Measurements from ENCODE around the gene FECH.
"Not testable (repeated sequence)": the region's sequence is repeated elsewhere in the genome, so short reads cannot be mapped to it uniquely, and the experiment has no call there.

Gene FECH

DNA sequence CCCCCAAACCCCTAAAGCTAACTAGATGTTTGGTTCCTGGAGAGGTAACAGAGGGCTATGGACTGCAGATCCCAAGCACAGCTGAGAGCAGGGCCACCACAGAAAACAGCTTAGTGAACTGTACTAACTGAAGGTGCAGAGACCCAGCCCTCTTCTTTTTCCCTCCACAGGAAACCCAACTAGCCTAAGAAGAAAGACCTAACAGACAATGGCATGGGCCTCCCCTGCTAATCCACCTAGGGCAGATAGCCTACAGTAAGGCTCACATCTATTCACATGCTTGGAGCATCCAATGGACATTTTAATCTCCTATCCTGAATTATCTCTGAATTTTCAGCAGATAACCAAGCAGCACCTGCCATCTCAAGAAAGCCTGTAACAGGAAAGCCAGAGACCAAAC, 8.8 kb upstream of the FECH start:
- no peak for TF ChIP-seq FOXK2 (IDR thresholded peaks at IDR 0.05)
- TF ChIP-seq FOXA1 (IDR thresholded peaks at IDR 0.05) = no peak
- ChIA-PET POLR2A (no interaction called here), CTCF (no interaction called here)
- DNase-seq (ENCODE audit: extremely low spot score) = no peak

DNA sequence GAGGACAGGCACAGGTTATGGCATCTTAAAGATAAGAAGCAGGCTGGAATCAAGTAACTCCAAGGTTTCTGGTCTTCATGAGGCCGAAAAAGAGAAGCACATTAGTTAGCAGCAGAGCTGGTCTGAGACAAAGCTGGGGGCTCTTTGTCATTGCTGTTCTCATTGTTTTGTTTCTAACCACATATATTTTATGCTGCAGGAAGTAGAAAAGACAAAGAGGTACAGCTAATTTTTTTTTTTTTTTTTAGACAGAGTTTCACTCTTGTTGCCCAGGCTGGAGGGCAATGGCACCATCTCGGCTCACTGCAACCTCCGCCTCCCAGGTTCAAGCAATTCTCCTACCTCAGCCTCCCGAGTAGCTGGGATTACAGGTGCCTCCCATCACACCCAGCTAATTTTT, 6.2 kb upstream of the FECH start:
- DNase-seq (ENCODE audit: extremely low spot score); POLR2A ChIA-PET; CTCF ChIA-PET: not testable (repeated sequence)

DNA sequence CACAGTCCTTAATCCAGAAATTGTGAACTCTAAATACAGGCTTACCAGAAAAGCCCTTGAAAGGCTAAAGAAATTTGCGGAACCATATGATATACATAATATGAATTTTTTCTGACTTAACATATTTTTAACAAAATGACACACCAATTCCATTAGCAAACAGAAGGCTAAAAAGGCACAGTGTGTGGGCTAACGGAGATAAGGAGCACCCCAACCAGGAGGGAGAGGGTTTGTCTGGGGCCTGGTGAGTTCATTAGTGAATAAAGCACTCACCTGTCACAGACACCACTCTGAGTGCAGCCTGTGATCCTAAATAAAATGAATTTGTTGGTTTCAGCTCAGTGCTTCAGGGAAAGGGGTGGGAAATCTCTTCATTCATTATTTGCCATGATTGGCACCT, 2.7 kb upstream of the FECH start:
- ChIA-PET POLR2A (no interaction called here), CTCF (no interaction called here)
- no peak for DNase-seq (ENCODE audit: extremely low spot score)
- TF ChIP-seq L3MBTL2 (conservative IDR thresholded peaks at IDR 0.05) = no peak
- TF ChIP-seq CTBP1 (IDR thresholded peaks at IDR 0.05; ENCODE audit: borderline replicate concordance) = no peak
- TF ChIP-seq ZNF384 (IDR thresholded peaks at IDR 0.05) = no peak
- TF ChIP-seq TARDBP (IDR thresholded peaks at IDR 0.05) = no peak
- TF ChIP-seq FOXK2 (IDR thresholded peaks at IDR 0.05) = no peak
- no peak for TF ChIP-seq HDGF (IDR thresholded peaks at IDR 0.05; ENCODE audit: borderline replicate concordance)
- no peak for TF ChIP-seq BHLHE40 (IDR thresholded peaks at IDR 0.05; ENCODE audit: borderline replicate concordance)
- TF ChIP-seq SUZ12 (IDR thresholded peaks at IDR 0.05) = no peak
- TF ChIP-seq LEF1 (IDR thresholded peaks at IDR 0.05; ENCODE audit: borderline replicate concordance) = no peak
- TF ChIP-seq FOXM1 (IDR thresholded peaks at IDR 0.05; ENCODE audit: borderline replicate concordance) = no peak
- TF ChIP-seq, protein P1, sequence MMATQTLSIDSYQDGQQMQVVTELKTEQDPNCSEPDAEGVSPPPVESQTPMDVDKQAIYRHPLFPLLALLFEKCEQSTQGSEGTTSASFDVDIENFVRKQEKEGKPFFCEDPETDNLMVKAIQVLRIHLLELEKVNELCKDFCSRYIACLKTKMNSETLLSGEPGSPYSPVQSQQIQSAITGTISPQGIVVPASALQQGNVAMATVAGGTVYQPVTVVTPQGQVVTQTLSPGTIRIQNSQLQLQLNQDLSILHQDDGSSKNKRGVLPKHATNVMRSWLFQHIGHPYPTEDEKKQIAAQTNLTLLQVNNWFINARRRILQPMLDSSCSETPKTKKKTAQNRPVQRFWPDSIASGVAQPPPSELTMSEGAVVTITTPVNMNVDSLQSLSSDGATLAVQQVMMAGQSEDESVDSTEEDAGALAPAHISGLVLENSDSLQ (IDR thresholded peaks at IDR 0.05) = no peak
- no peak for TF ChIP-seq ARNT (IDR thresholded peaks at IDR 0.05)
- TF ChIP-seq NFRKB (IDR thresholded peaks at IDR 0.05) = no peak
- TF ChIP-seq SP1 (IDR thresholded peaks at IDR 0.05) = no peak
- no peak for TF ChIP-seq ELF4 (IDR thresholded peaks at IDR 0.05)
- TF ChIP-seq FOXA1 (IDR thresholded peaks at IDR 0.05) = no peak

DNA sequence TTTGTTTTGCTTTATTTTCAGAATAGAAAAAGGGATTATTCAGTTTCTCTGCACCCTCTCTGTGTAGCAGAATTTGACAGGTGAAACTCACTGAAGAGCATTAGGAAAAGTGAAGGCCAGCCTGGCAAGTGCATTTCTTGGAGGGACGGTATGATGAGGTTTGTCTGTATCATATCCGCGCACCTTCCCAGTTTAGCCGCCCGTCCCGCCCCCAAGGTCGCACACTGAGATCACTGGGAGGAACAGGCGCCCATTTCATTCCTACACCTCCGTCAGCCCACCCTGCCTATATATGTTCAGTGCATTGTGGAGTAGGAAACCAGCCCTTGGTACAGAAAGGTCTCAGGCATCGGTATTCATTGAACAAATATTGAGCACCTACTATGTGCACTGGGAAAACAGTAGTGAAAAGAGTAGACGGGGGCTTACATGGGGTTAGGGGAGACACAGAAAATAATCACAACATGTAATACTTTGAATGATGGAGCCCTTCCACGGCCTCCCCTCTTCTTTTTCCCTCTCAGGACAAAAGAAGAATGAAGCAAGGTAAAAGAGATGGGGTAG, 678 bp upstream of the FECH start:
- POLR2A ChIA-PET = interaction anchor here (0.7 kb wide), 1 partner anchor 11 kb away, joined by 3 read pairs; no protein-coding TSS in a partner anchor
- no peak for DNase-seq (ENCODE audit: extremely low spot score)
- no peak for TF ChIP-seq BHLHE40 (IDR thresholded peaks at IDR 0.05; ENCODE audit: borderline replicate concordance)
- TF ChIP-seq, protein P1 (IDR thresholded peaks at IDR 0.05) = no peak
- no peak for TF ChIP-seq LEF1 (IDR thresholded peaks at IDR 0.05; ENCODE audit: borderline replicate concordance)
- TF ChIP-seq TARDBP (IDR thresholded peaks at IDR 0.05) = no peak
- TF ChIP-seq SUZ12 (IDR thresholded peaks at IDR 0.05) = no peak
- TF ChIP-seq NFRKB (IDR thresholded peaks at IDR 0.05) = no peak
- no peak for TF ChIP-seq FOXA1 (IDR thresholded peaks at IDR 0.05)
- no peak for TF ChIP-seq HDGF (IDR thresholded peaks at IDR 0.05; ENCODE audit: borderline replicate concordance)
- no peak for TF ChIP-seq FOXM1 (IDR thresholded peaks at IDR 0.05; ENCODE audit: borderline replicate concordance)
- no peak for TF ChIP-seq ARNT (IDR thresholded peaks at IDR 0.05)
- TF ChIP-seq FOXK2 (IDR thresholded peaks at IDR 0.05) = no peak
- TF ChIP-seq ZNF384 (IDR thresholded peaks at IDR 0.05) = no peak
- TF ChIP-seq L3MBTL2 (conservative IDR thresholded peaks at IDR 0.05) = no peak
- no peak for TF ChIP-seq SP1 (IDR thresholded peaks at IDR 0.05)
- TF ChIP-seq ELF4 (IDR thresholded peaks at IDR 0.05) = no peak
- CTCF ChIA-PET = no interaction called here

DNA sequence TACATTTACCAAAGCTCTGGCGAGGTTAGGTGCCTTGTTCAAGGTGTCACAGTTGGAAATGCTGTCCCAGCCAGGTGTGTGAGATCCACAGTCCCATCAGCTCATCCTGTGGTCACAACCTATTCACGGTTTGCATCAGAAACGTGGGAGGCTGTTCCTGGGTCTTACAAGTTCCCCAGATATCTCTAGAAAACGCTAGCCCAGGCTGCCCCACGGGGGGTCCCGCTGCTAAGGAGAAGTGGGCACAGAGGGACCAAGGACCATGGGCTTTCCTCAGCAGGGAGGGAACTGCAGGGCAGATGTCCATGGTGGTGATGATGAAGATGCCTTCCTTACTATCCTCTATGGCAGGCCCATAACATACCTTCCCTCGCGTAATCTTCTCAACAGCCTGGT, 649 bp downstream of the FECH start:
- ChIA-PET CTCF (no interaction called here), POLR2A (interaction anchor here (1.1 kb wide), 1 partner anchor 44 kb away, joined by 3 read pairs; no protein-coding TSS in a partner anchor)

DNA sequence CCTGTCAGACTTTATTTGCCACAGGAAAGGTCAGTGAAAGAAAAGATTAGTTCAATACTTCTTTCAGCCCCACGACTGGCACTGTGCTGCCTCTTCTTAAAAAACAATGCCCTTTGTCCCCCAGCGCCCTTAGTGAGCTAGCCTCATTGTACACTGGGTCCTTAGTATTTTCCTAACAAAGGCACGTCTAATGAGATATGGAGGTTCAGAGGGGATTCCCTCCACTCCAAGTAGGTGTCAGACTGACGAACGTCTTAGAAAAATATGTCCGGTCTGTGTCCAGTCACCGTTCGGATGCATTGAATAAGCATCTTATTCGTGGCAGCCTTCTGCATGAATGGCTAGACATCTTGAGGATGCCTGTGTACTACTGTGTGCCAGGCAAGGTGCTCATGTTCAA, 1.1 kb downstream of the FECH start:
- DNase-seq (ENCODE audit: extremely low spot score) = no peak
- ChIA-PET CTCF (no interaction called here), POLR2A (interaction anchor here (1.1 kb wide), 1 partner anchor 44 kb away, joined by 3 read pairs; no protein-coding TSS in a partner anchor)
- TF ChIP-seq CTBP1 (IDR thresholded peaks at IDR 0.05; ENCODE audit: borderline replicate concordance) (no peak), ZNF384 (IDR thresholded peaks at IDR 0.05) (no peak), FOXA1 (IDR thresholded peaks at IDR 0.05) (no peak), NFRKB (IDR thresholded peaks at IDR 0.05) (no peak), SP1 (IDR thresholded peaks at IDR 0.05) (no peak), SUZ12 (IDR thresholded peaks at IDR 0.05) (no peak), LEF1 (IDR thresholded peaks at IDR 0.05; ENCODE audit: borderline replicate concordance) (no peak), ARNT (IDR thresholded peaks at IDR 0.05) (no peak), L3MBTL2 (conservative IDR thresholded peaks at IDR 0.05) (no peak), FOXM1 (IDR thresholded peaks at IDR 0.05; ENCODE audit: borderline replicate concordance) (no peak), HDGF (IDR thresholded peaks at IDR 0.05; ENCODE audit: borderline replicate concordance) (no peak), TARDBP (IDR thresholded peaks at IDR 0.05) (no peak), ELF4 (IDR thresholded peaks at IDR 0.05) (no peak), BHLHE40 (IDR thresholded peaks at IDR 0.05; ENCODE audit: borderline replicate concordance) (no peak), FOXK2 (IDR thresholded peaks at IDR 0.05) (no peak)
- TF ChIP-seq, protein P1 (IDR thresholded peaks at IDR 0.05) = no peak

More for the DNA sequence above, 649 bp downstream of the FECH start:
- peak; percentile 7 for DNase-seq (ENCODE audit: extremely low spot score)
- no peak for TF ChIP-seq FOXK2 (IDR thresholded peaks at IDR 0.05)
- TF ChIP-seq BHLHE40 (IDR thresholded peaks at IDR 0.05; ENCODE audit: borderline replicate concordance) = no peak
- no peak for TF ChIP-seq ZNF384 (IDR thresholded peaks at IDR 0.05)
- no peak for TF ChIP-seq CTBP1 (IDR thresholded peaks at IDR 0.05; ENCODE audit: borderline replicate concordance)
- TF ChIP-seq HDGF (IDR thresholded peaks at IDR 0.05; ENCODE audit: borderline replicate concordance) = no peak
- no peak for TF ChIP-seq TARDBP (IDR thresholded peaks at IDR 0.05)
- TF ChIP-seq NFRKB (IDR thresholded peaks at IDR 0.05) = no peak
- TF ChIP-seq SP1 (IDR thresholded peaks at IDR 0.05) = no peak
- TF ChIP-seq, protein P1 (IDR thresholded peaks at IDR 0.05) = no peak
- TF ChIP-seq FOXA1 (IDR thresholded peaks at IDR 0.05) = no peak
- no peak for TF ChIP-seq LEF1 (IDR thresholded peaks at IDR 0.05; ENCODE audit: borderline replicate concordance)
- no peak for TF ChIP-seq ARNT (IDR thresholded peaks at IDR 0.05)
- no peak for TF ChIP-seq L3MBTL2 (conservative IDR thresholded peaks at IDR 0.05)
- TF ChIP-seq SUZ12 (IDR thresholded peaks at IDR 0.05) = no peak
- no peak for TF ChIP-seq ELF4 (IDR thresholded peaks at IDR 0.05)
